Measurements from ENCODE around the gene ROMO1.
"Not testable (repeated sequence)": the region's sequence is repeated elsewhere in the genome, so short reads cannot be mapped to it uniquely, and the experiment has no call there.

- TF ChIP-seq CTCF, POLR2A, POLR2AphosphoS5, EP300 (IDR thresholded peaks at IDR 0.05): not testable (repeated sequence)
These were observed 24.6 kb downstream of the ROMO1 start for GRCh38 chr20:35723652-35724320.

Data from suprapubic skin (tissue), 4 donors.